WTC11 (cell line): ENCODE measurements around the gene PRTFDC1. TPM values are rescaled to one million over a fixed set of nuclear protein-coding genes. Genes with fewer than 3 reads are reported as not detected.

Source experiments
- ATAC-seq: fragments of 200-7000 bp; cut with Tn5 transposase; 2 replicates; pipeline ENCODE4 v1.10.0; 2021; ENCODE audit warnings: mild to moderate bottlenecking, moderate library complexity
- CTCF ChIA-PET: fragments of 300-600 bp; sonication (Branson Sonifier 250); formaldehyde crosslinking; loops from one replicate; lab custom pipeline; 2021; ENCODE audit warnings: antibody characterized with exemption; lab: Charles Lee
- POLR2A ChIA-PET: fragments of 350-600 bp; sonication (Branson Sonifier 250); formaldehyde crosslinking; loops from one replicate; lab custom pipeline; 2021; ENCODE audit warnings: antibody characterized with exemption; lab: Charles Lee
- DNase-seq: peaks from one replicate; pipeline ENCODE4 v3.0.0; 2021; ENCODE audit warnings: low spot score
- H3K27ac Mint-ChIP-seq: 2 replicates; pipeline ENCODE4 v1.8.0; 2021; ENCODE audit warnings: mixed read lengths
- H3K27me3 Mint-ChIP-seq: 2 replicates; pipeline ENCODE4 v1.8.0; 2021; ENCODE audit warnings: low read depth, mild to moderate bottlenecking, moderate library complexity, mixed read lengths
- H3K36me3 Mint-ChIP-seq: 2 replicates; pipeline ENCODE4 v1.8.0; 2021; ENCODE audit warnings: mixed read lengths
- H3K4me1 Mint-ChIP-seq: 2 replicates; pipeline ENCODE4 v1.8.0; 2022; ENCODE audit warnings: mixed read lengths
- H3K4me3 Mint-ChIP-seq: 2 replicates; pipeline ENCODE4 v1.8.0; 2021; ENCODE audit warnings: mild to moderate bottlenecking, moderate library complexity, mixed read lengths
- H3K9me3 Mint-ChIP-seq: 2 replicates; pipeline ENCODE4 v1.8.0; 2021; ENCODE audit warnings: mixed read lengths
- ATF1 ChIP-seq: sonication (generic); formaldehyde crosslinking; IDR thresholded peaks from 2 replicates; pipeline ENCODE4 v1.8.1; 2023; ENCODE audit warnings: mild to moderate bottlenecking, moderate library complexity, missing genetic modification reagents
- ATF2 ChIP-seq: sonication (generic); formaldehyde crosslinking; IDR thresholded peaks from 2 replicates; pipeline ENCODE4 v1.8.1; 2022; ENCODE audit warnings: low read depth, missing genetic modification reagents, borderline replicate concordance
- ATF6 ChIP-seq: sonication (generic); formaldehyde crosslinking; IDR thresholded peaks from 2 replicates; pipeline ENCODE4 v1.8.1; 2023; ENCODE audit warnings: mild to moderate bottlenecking, missing genetic modification reagents
- CREB1 ChIP-seq: sonication (generic); formaldehyde crosslinking; IDR thresholded peaks from 2 replicates; pipeline ENCODE4 v1.8.0; 2023; ENCODE audit warnings: mild to moderate bottlenecking, missing genetic modification reagents
- E2F1 ChIP-seq: sonication (generic); formaldehyde crosslinking; IDR thresholded peaks from 2 replicates; pipeline ENCODE4 v1.8.0; 2022; ENCODE audit warnings: mild to moderate bottlenecking, missing genetic modification reagents
- FOXJ3 ChIP-seq: sonication (generic); formaldehyde crosslinking; IDR thresholded peaks from 2 replicates; pipeline ENCODE4 v1.9.0; 2021; ENCODE audit warnings: missing genetic modification reagents, mild to moderate bottlenecking, borderline replicate concordance
- HMGA2 ChIP-seq: fragments of 250-450 bp; sonication (Bioruptor Pico); IDR thresholded peaks from 2 replicates; pipeline ENCODE4 v1.4.0; 2021; ENCODE audit warnings: mild to moderate bottlenecking, moderate library complexity
- JUN ChIP-seq: sonication (generic); formaldehyde crosslinking; IDR thresholded peaks from 2 replicates; pipeline ENCODE4 v1.8.0; 2023; ENCODE audit warnings: mild to moderate bottlenecking, missing genetic modification reagents
- NR1H2 ChIP-seq: sonication (generic); formaldehyde crosslinking; IDR thresholded peaks from 2 replicates; pipeline ENCODE4 v1.9.0; 2021; ENCODE audit warnings: mild to moderate bottlenecking, moderate library complexity, missing genetic modification reagents
- SOX15 ChIP-seq: fragments of 250-450 bp; sonication (Bioruptor Pico); IDR thresholded peaks from 2 replicates; pipeline ENCODE4 v1.9.0; 2021; ENCODE audit warnings: mild to moderate bottlenecking
- USF1 ChIP-seq: sonication (generic); formaldehyde crosslinking; IDR thresholded peaks from 2 replicates; pipeline ENCODE4 v1.8.0; 2022; ENCODE audit warnings: mild to moderate bottlenecking, missing genetic modification reagents
- USF2 ChIP-seq: sonication (generic); formaldehyde crosslinking; IDR thresholded peaks from 2 replicates; pipeline ENCODE4 v1.8.1; 2023; ENCODE audit warnings: mild to moderate bottlenecking, missing genetic modification reagents, moderate library complexity
- ZNF425 ChIP-seq: fragments of 250-450 bp; sonication (Bioruptor Pico); conservative IDR thresholded peaks from 2 replicates; pipeline ENCODE4 v1.9.0; 2021; ENCODE audit warnings: mild to moderate bottlenecking
- ZNF532 ChIP-seq: fragments of 250-450 bp; sonication (Bioruptor Pico); IDR thresholded peaks from 2 replicates; pipeline ENCODE4 v1.9.0; 2021; ENCODE audit warnings: mild to moderate bottlenecking, borderline replicate concordance
- ZSCAN18 ChIP-seq: fragments of 250-450 bp; sonication (Bioruptor Pico); IDR thresholded peaks from 2 replicates; pipeline ENCODE4 v2.1.2; 2022; ENCODE audit warnings: mild to moderate bottlenecking, moderate library complexity
- total RNA-seq: library from RNA; stranded (reverse); gene quantifications from 3 replicates; pipeline ENCODE4 v1.2.3, GENCODE V29; 2021

The PRTFDC1 gene
- total RNA-seq, 1 experiment from 2014 or later, result 6.1 TPM

GRCh38 chr10:24991298-24991697 lies 38.9 kb upstream of the PRTFDC1 start:
- no peaks in the 10 kb centered on the region for H3K36me3 Mint-ChIP-seq
- DNase-seq, result no peak
- no peaks in the 10 kb centered on the region for H3K4me1 Mint-ChIP-seq
- H3K27ac Mint-ChIP-seq, result peak overlapping the region; percentile 38; the same call in 1 of the 2 replicates
- POLR2A ChIA-PET, result no interaction called here
- TF ChIP-seq E2F1 (CRISPR knock-in tag) (no peak), ZNF532 (no peak), CREB1 (no peak), HMGA2 (CRISPR knock-in tag) (no peak)
- TF ChIP-seq, all 79 proteins: peak for 0
- H3K9me3 Mint-ChIP-seq, result no peaks in the 10 kb centered on the region
- H3K27me3 Mint-ChIP-seq, result no peaks in the 10 kb centered on the region; the same call in 1 of the 2 replicates
- no peak overlapping the region for H3K4me3 Mint-ChIP-seq
- no peak for ATAC-seq
- CTCF ChIA-PET, result no interaction called here

GRCh38 chr10:24989867-24990266 lies 37.5 kb upstream of the PRTFDC1 start:
- CTCF ChIA-PET, result no interaction called here
- DNase-seq, result no peak
- H3K27me3 Mint-ChIP-seq, result no peaks in the 10 kb centered on the region; the same call in 1 of the 2 replicates
- no peak overlapping the region for H3K4me3 Mint-ChIP-seq
- ATAC-seq, result no peak
- no peaks in the 10 kb centered on the region for H3K9me3 Mint-ChIP-seq
- POLR2A ChIA-PET, result interaction anchor here (0.6 kb wide), 1 partner anchor 86 kb away, joined by 5 read pairs; no protein-coding TSS in a partner anchor
- TF ChIP-seq ATF2 (no peak), FOXJ3 (CRISPR knock-in tag) (no peak), HMGA2 (CRISPR knock-in tag) (no peak), USF2 (CRISPR knock-in tag) (no peak), NR1H2 (CRISPR knock-in tag) (no peak), JUN (CRISPR knock-in tag) (no peak), ZNF532 (no peak), ATF6 (CRISPR knock-in tag) (no peak), ATF1 (no peak), USF1 (CRISPR knock-in tag) (no peak), SOX15 (no peak), ZSCAN18 (CRISPR knock-in tag) (no peak), ZNF425 (no peak)
- TF ChIP-seq, all 79 proteins: peak for 0
- no peaks in the 10 kb centered on the region for H3K4me1 Mint-ChIP-seq
- no peaks in the 10 kb centered on the region for H3K36me3 Mint-ChIP-seq
- no peak overlapping the region for H3K27ac Mint-ChIP-seq
